Cortex of kidney (tissue), 1 donor: Measurements from ENCODE around the gene CST8.

Experiments
- DNase-seq: peaks from one replicate; lab custom pipeline; 2025; lab: John Stamatoyannopoulos, UW

The CST8 gene

DNA sequence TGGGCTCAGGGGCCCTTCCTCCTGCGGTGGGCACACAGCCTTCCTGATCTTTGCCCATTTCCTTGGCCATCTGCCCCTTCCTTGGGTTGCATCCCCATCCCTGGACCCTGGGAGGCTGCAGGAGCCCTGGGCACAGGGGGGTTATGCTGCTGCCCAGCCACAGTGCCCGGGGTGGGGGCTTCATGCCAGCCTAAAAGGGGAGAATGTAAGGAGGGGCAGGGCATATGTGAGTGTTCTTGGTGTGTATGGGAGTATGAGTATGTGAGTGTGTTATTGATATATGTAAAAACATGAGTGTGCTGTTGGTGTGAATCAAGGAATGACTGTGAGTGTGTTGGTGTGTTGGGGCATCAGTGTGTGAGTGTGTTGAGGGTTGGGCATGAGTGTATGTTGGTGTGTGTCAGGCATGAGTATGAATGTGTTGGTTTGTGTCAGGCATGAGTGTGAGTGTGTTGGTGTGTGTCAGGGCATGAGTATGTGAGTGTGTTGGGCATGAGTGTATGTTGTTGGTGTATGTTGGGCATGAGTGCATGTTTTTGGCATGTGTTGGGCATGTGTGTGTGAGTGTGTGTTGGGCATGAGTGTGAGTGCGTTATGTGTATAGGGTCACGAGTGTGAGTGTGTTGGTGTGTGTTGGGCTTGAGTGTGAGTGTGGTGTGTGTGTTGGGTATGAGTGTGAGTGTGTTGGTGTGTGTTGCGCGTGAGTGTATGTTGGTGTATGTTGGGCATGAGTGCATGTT is 14.7 kb upstream of the CST8 start:
- no peak for DNase-seq

DNA sequence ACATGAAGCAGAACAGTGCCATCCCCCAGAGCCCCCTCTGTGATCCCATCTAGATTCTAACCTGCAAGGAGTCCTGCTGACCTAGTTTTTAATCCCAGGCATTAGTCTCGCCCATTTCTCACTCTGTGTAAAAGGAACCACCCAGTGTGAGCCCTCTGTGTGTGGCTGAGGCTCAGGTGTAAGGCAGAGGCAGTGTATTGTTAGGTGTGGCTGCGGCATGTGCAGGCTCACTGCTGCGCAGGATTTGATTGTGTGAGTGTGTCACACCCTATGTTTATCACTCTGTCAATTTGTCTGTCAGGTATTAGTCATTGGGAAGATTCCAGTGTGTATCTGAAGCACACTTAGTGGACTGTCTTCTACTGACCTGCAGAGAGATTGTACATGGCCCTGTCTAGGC is 13.7 kb upstream of the CST8 start:
- DNase-seq = no peak

DNA sequence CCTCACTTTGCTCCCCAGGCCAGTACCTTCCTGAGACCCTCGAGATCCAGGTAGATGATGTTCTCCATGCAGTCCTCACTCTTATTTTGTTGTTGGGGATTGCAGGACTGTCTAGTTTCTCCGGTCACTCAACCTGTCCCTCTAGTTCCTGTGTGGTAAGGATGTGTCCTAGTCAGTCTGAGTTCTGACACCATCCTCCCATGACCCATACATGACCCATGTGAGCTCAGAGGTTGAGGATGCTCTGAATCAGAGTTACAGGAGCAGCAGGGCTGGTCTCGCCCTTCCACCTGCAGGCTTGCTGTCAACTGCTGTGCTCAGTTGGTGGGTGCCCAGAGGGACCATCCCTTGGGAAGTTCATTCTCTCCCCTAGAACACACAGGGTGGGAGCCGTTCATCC is 11.9 kb upstream of the CST8 start:
- no peak for DNase-seq

DNA sequence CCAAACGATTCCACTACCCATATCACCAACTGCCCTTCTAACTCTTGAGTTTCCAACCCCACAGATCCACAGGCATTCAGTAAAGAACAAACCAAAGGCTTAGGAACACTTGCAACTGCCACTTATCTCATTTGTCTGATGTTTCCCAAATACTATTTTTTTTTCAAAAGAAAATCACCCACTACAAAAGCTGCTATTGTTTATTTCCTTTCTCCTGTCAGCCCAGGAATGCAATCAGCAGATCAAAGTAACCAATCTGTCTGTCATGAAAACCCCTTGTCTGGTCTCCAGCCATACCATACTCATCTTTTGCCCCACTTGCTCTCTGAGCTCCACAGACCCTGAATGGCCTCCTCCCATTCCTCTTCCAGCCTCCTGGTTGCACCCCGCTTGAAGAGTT is 8.8 kb upstream of the CST8 start:
- DNase-seq = no peak

DNA sequence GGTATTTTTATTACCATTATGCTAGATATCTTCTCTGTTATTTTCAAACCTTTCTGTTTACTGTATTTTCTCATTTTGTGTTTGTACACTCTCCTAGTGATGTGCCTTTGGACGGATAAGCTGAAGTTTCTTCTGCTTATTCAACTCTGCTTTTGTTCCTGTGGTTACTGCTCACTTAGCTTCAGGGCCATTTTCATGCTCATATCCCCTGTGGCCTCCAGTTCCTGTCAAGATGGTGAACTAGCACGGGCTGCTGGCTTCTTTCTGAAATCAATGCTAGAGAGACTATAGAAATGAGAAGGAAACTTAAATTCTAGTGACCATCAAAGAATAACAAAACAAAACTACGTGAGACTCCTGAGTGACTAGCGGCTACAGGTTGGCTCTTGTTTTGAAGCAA is 6.8 kb upstream of the CST8 start:
- no peak for DNase-seq

DNA sequence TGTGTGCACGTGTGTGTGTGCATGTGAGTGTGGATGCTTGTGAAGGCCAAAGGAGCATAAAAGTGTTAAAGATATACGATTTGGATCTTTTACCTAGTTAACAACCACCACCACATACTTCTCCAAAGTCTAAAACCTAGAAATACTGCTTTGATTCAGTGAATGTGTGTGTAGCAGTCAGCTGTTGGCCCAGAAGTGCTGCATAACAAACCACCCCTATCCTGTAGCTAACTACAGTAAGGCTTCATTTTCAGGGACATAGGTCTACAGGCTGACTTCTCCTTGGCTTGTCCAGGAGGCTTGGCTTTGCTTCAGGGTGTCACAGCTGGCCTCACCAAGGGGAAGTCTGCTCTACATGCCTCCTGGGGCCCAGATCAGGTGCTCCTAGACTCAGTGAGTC is 2.4 kb upstream of the CST8 start:
- DNase-seq = no peak

DNA sequence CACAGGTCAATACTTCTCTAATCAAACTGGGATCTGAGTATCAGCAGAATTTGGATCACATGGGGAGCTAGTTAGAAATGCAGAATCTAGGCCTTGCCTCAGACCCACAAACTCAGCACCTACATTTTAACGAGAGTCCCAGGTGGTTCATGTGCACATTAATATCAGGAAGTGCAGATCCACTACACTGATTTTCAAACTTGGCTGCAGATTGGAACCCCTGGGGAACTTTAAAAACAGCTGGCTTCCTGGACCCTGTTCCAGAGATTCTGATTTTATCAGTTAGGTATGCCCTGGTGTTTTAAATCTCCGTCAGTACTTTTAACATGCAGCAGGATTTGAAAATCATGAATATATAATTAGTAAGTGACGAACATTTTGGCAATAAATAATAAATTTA is 1.9 kb upstream of the CST8 start:
- DNase-seq = no peak

- no peak for DNase-seq
These were observed 1.4 kb downstream of the CST8 start for GRCh38 chr20:23492292-23492691.

DNA sequence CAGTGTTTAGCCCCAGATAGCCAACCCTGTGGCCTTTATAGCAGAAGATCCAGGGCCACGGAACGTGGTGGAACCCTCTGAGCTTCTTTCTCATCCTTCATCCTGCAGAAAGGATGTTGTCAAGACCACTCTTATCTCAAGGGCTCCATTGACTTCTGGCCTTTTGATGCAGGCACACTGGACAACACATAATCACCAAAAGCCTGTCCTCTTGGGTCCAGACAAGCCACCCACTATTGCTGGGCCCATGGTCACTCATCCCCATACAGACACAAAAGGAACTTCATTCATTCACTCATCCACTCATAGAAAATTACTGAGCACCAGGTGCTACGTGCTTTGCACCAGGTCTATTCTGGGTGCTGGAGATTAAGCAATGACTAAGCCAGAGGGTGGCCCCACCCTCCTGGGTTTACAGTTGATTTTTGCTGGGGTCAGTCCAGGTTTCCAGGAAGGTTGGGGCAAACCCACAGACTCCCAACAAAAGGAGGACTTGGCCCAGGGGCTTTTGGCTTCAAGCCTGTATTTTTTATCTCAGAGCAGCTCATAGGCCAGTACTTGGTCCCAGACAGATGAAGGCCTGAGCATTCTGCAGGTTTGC is 2.4 kb downstream of the CST8 start:
- no peak for DNase-seq

GRCh38 chr20:23497536-23497935 is 6.6 kb downstream of the CST8 start:
- no peak for DNase-seq

DNA sequence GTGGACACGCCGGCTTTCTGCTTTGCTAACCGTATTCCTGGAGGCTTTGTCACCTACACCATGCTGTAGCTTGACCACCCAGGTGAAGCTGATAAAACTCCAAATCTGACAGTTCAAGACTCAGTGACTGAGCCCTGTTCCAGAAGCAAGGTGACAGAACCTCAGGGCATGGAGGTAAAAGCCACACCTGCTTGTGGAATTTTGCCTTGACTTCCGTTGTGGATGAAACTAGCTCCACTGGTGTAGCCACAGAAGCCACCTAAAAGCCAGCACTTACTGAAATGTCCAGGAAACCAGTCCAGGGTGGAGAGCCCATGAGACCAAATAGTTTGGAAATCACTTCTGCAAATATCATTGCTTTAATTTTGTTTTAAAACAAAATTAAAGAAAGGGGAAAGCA is 11.0 kb downstream of the CST8 start:
- DNase-seq = no peak

DNA sequence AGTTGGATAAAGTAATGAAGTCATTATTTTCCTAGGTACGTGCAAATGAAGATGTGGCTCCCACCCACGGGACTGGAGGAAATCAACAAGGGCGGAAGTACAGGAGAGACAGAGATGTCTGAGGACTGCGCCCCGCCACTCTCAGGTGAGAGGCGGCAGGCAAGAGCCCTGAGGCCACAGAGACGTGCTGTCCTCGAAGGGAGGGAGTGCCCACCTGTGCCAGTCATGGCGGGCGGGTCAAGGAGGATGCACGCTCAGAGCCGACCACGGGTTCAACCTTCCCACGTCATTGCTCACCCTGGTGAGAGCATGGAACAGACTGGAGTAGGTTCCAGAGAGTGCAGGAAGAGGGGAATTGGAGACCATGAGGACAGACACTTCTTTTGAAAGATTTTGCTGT is 12.7 kb downstream of the CST8 start:
- DNase-seq = no peak

GRCh38 chr20:23507346-23507745 is 16.4 kb downstream of the CST8 start:
- no peak for DNase-seq

DNA sequence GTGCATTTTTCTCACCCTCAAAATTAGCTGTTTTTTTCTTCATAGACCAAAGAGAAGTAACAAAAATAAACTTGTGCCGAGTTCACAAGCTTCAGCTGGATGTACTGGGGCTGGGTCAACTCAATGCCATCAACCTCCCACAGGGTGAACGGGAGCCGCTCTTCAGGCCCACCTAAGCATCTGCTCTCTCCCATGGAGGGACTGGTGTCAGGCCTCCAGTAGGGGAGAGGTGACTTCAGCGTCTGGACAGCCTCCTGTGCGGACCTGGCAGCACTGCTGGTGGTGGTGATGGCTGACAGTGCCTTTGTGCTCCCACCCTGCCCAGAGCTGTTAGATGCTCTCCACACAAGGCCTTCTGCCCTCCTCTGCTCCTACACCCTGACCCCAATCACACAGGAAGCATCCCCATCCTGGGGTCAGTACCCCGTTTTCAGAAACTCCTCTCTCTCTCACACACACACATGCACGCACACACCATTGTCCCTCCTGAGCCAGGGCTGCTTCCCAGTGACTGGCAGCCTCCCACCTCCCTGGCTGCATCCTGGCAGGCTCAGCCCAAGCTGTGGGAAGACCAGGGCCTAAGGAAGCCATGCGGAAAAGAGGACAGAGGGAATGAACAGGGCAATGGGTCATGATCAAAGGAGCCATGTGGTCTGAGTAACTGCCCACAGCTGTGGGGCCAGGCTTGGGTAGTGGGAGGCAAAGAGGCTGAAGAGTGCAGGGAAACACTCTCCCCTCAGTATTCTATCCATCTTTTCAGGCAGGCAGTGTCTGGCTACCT is 17.7 kb downstream of the CST8 start:
- DNase-seq = no peak

GRCh38 chr20:23509247-23509913 is 18.5 kb downstream of the CST8 start:
- DNase-seq = no peak

GRCh38 chr20:23510000-23510590 is 19.2 kb downstream of the CST8 start:
- no peak for DNase-seq

- no peak for DNase-seq
These were observed 22.2 kb downstream of the CST8 start for GRCh38 chr20:23513164-23513563.

GRCh38 chr20:23514848-23515247 is 23.9 kb downstream of the CST8 start:
- DNase-seq = no peak

GRCh38 chr20:23515250-23515939 is 24.5 kb downstream of the CST8 start:
- DNase-seq = no peak

DNA sequence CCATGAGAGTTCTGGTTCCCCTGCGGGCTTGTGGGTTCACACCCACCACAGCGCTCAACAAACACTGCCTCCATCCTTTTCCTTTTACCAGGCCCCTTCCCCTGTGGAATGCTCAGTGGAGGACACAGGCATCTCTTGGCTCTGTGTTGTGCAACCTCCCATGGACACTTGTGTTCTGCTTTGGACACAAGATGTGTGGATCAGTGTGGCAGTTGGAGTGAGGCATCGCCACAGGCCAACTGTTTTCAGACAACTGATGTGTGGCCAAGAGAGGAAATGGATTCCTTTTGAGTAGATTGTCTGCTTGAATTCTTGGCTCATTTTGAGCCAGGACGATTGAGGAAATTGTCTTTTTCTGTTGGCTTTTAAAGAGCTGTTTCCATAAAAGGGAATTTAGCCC is 26.8 kb downstream of the CST8 start:
- no peak for DNase-seq

DNA sequence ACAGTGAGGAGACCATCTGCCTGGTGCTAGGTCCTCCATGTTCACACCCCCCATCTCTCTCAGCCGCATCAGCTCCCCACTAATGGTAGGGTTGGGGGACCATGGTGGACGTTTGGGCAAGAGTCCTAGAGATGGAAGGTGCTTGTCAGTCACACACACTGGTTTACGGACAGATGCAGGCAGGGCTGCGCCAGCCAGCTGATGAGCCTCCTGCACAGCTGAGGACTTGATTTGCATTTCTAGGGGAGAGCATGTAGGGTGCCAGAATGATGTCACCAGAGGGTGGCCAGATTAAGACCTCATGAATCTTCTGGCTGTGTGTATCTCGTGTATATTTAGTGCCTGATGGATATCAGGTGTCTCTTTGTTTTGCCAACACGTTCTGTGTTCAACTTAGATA is 28.6 kb downstream of the CST8 start:
- no peak for DNase-seq

GRCh38 chr20:23520185-23520584 is 29.3 kb downstream of the CST8 start:
- DNase-seq = no peak
